NCI-H1092 (cell line): ENCODE results near the gene SLC12A8.
A peak's percentile ranks its signal among the peaks of the same experiment; 100 is the strongest.

Experiments
- DNase-seq: peaks from one replicate; lab custom pipeline; 2025; lab: John Stamatoyannopoulos, UW

Gene SLC12A8

DNA sequence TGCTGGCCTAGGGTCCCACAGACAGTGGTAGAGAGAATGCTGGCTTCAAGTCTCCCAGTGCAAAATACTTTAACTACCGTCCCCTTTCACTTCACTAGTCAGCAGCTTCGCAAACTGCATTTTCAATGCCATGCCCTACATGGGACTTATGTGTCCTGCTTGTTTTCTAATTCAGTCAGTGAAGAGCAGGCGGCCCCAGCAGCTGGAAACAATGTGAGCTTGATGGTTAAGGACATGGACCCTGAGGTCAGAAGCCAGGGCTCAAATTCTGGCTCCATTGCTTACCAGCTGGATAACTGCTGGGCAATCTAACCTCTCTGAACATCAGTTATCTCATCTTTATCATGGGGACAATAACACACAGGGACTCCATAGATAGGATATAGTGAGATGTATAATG, 58.4 kb downstream of the SLC12A8 start:
- no peak for DNase-seq

DNA sequence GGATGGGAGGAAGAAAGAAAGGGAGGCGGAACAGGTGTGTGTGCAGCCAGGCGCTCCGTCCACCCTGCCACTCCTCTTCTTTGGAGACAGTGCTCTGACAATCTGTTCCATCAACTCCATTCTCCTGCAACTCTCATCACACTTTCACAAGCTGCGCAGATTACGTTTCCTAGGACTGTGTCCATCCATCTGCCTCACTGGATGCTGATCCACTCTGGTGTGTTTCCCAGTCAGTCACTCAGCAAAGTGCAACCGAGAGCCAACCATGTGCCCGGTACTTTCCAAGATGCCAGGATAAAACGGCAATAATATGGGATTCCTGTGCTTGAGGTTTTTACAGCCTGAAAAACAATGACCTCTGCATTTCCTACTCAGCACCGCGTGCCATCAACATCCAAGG, 59.6 kb downstream of the SLC12A8 start:
- DNase-seq, result no peak

DNA sequence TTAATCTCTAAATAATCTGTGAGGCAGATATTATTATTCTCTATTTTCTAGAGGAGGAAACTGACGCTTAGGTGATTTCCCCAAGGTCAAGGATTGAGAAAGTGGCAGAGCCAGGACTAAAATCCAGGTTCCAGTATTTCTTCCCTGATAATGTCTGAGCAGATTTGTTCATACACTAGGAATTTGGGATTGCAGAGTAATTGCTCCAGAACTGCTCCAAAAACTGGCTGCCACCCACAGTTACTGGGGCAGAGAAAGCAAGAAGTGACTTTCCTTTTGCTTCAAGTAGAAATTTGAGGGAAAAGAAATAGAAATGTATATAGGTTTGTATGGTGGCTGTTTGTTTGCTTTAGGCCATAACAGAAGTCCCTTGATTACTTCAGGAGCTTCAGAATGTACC, 60.6 kb downstream of the SLC12A8 start:
- no peak for DNase-seq

DNA sequence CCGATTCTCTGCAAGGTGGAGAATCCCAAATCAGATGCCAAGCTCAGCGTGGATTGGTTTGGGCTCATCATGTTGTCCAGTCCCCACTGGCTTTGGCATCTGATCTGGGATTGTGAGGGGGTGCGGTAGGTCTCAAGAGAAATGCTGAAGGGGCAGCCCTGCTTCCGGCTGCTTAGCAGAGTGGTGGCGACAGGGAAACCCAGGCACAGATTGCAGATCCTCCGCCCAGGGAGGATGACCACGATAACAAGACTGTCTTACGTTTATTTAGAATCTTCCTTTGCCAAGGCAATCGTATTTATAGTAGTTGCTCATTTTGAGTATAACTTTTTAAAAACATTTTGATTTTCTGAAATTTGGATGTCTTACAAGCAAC, 61.1 kb downstream of the SLC12A8 start:
- DNase-seq, result no peak

DNA sequence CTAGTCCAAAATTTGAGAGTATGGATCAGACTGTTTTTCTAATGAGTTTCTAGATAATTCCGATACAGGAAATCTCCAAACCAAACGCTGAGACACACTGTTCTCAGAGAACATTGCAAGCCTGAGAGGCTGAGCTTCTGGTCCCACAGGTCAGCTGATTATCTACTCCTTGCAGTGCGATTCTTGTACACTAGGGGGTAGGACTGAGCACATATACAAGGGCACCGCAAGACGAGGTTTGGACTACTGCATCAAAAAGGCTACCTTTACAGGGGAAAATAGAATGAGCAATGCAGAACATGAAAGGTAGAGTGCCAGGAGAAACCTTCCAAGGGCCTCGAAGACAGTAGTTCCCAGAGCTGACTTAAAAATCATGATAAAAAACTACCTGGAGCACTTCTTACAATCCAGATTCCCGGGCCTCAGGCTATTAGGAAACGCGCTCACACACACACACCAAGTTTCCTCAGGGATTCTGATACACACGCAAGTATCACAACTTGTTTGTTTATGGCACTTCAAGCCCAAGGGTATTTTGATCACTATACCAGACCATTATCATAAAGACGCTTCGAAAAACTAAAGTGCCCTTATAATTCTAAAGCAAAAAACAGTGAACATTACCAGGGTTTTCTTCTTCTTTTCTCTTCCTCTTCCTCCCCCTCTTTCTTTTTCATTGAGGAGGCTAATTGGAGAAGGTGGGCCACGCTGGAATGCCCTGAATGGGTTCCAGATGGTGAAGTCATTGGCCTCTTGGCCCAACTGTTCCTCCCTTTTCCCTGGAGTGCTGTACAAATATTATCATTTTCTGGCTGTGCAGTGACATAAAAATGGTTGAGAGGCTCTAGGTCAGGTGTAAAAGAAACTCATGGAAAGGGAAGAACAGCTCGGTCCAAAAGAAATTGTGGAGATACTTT, 61.8 kb downstream of the SLC12A8 start:
- DNase-seq, result no peak

DNA sequence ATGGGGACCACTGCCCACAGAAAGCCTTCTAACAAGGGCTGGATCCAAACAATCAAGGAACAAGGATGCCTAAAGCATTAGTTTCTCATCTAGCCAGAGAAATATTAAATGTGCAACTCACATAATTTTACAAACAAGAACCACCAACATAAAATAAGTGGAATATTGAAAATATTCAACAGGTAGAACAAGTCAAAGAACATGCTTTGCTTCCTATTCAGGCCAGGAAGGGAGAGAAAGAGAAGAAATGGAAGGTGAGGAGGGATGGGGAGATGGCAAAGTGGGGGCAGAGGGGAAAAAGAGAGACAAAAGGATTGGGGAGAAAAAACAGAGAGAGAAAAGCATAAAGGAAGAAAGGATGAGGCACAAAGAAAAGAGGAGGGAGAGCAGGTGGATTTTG, 63.1 kb downstream of the SLC12A8 start:
- DNase-seq, result no peak

DNA sequence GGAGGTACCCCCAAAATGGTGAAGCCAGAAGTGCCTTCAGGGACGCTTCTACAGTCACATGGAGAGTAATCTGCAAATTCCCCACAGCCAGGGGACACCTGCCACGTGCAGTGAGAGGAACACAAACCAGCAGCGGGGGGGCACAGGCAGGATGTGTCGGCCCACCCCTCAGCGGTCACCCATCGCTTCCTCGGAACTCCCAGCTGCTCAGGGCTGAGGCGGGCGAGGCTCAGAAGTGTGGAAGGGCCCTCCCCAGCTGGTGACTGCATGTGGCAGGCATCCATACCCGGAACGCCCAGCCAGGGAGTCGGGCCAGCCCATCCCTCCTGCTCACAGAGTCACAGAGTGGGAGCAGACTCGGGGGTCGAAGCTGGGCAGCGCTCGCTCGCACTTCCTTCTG, 63.7 kb downstream of the SLC12A8 start:
- DNase-seq, result no peak

DNA sequence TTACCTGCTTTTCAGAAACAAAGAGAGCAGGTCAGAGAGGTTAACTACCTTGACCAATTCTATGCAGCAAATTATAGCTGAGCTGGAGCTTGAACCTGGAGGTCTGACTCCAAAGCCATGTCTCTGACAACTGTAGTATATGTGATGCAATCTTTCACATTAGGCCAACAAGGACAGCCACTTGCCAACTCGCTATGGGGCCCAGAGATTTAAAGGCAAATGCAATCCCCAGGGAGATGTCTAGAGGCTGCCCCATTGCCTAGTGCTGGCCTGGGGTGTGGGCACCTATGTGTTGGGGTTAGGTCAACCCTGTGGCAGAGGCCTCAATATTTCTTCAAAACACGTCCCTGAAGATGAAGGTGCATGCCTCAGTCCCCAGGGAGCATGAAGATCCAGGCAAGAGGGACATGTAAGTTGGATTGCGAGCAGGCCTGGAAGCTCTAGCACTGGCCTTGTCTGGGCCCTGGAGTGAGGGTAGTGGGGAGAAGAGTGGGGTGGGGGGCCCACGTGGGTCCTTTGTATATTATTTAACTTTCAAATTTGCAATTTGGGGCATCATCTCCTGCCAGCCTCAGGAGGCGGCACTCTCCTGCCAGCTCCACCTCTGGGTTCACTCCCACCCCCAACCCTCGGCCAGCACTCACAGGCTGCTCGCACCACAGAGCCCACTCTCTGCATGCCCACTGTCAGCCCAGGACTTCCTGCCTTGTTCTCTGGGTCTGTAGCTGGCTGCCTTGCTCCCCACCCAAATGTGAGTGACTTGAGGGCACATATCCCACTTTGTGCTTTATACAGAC, 64.3 kb downstream of the SLC12A8 start:
- DNase-seq, result no peak

DNA sequence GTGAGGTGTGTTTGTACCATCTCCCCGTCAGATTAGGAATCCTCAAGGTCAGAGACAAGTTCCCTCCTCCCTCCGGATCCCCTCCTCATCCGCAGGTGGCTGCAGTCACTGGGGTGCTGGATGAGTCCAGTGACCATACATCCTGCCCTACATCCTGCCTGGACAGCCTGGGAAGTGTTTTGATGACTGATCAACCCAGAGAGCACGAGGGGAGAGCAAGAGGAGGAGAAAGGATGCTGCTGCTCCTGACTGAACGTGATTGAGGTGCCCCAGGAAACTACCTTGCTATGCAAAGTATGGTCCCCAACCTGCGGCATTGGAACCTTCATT, 65.1 kb downstream of the SLC12A8 start:
- DNase-seq, result no peak

DNA sequence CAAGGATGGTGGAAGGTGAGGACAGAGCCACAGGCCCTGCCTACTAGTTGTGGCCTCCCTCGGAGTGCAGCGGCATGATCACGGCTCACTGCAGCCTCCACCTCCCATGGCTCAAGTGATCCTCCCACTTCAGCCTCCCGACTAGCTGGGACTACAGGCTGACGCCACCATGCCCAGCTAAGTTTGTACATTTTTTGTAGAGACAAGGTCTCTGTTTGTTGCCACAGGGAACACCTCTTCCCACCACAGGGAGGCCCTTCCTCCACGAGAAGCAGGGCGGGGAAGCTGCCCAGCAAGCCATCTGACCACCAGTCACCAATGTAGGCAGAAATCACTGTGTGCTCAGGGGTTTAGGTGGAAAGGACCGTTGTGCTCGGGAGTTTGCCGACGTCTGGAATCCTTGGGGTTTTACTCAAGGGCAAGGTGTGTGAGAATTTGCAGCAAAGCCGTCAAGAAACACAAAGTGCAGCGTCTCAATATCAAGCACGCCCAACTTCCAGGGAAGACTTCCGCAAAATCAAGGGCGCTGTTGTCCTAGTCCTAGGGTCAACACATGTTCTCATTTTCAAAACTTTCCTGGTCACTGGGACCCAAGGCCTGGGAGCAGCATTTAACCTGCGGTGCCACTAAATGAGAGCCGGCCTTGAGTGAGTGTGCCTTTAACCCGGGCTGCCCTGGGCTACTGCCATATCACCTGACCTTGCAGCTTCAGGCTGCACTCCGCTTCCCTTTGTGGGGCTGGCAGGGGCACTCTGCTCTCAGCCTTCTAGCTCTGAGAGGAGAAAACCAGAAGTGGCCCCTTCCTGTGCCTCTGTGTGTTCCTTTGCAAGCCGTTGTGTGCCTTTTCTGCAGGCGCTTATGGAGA, 65.7 kb downstream of the SLC12A8 start:
- DNase-seq, result no peak

DNA sequence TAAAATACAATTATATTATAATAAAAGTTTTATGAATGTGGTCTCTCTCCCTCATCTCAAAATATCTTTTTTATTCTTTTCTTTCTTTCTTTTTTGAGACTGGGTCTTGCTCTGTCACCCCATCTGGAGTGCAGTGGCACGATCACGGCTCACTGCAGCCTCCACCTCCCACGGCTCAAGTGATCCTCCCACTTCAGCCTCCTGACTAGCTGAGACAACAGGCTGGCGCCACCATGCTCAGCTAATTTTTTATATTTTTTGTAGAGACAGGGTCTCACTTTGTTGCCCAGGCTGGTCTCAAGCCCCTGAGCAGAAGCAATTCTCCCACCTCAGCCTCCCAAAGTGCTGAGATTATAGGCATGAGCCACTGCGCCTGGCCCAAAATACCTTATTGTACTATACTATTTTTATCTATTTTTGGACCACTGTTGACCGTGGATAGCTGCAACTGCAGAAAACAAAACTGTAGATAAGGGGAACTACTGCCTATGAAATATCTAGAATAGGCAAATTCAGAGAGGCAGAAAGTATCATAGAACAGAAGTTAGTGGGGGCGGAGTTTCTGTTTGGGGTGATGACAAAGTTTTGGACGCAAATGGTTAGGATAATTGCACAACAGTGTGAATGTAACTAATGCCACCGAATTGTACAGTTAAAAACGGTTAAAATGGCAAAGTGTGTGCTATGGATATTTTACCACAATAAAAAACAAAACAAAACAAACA, 66.6 kb downstream of the SLC12A8 start:
- DNase-seq, result no peak

DNA sequence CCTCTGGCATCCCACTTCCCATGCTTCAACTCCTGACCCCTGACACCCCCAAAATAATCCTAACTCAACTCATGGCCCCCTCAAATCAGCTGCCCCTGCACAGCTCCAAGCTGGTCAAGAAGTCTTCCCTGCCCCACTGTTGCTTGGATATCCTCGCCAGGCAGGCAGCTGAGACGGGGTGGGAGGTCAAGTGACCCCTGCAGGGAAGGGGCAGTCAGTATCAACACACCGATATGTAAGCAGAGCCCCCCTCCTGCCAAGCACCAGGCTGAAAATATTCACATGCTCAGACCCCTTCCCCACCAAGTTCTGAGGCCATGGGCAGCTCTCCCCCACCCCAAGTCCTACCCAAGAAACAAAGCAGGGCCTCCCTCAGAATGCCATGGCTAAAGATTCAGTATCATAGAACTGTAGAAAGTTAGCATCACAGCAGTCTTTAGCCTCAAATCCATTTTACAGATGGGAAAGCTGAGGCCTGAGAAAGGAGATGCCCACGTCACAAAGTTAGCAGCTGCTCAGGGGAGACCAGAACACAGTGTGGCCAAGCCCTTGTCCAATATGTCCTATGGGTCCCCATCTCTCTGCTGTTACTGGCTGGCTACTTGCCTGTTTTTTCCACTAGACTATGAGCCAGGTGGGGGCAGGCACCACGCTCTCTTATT, 67.8 kb downstream of the SLC12A8 start:
- DNase-seq, result no peak

DNA sequence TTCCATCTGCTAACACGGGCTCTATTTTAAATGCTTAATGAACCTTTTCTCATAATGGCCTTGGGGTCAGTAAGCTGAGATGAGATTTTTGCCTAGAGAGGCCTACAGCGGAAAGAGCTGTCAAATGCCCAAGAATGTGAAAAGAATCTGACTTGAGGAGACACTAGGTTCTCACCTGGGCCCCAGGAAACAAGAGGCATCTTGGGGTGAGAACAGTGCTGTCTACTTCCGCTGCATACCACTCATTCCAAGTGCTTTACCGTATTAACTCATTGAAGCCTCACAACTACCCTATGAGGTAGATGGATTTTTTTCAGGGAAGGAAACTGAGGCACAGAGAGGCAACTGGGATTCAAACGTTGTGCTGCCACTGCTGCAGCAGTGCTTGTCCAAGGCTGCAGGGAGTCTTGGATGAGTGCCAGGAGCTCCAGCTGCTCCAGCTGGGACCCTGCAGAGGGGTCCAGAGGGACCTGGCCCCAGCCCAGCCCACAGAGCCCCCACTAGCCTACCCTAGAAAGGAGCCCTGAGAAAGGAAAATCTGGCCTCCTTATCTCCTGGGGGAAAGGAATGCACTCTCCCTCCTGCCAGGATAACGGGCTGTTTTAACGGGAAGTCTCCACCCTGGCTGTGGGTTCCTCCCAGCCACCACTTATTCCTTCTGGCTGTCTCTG, 68.4 kb downstream of the SLC12A8 start:
- no peak for DNase-seq

DNA sequence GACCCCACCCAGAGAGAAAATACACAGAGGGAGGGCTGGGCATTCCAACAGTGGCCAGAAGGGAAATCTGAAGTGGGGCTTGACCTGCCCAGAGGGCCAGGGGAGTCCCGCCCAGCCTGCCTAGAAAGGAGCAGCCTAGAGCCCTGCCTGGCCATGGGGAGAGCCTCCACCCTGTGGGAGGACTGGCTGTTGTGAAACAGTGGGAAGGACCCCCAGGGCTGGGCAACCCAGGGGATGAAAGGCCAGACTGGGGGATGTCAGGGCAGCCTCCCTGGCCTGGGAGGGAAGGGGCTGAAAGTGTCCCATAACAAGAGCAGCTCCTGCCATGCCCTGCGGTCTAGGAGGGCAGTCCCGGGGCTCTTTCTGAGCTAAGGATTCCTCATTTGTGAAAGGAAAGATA, 69.0 kb downstream of the SLC12A8 start:
- no peak for DNase-seq

DNA sequence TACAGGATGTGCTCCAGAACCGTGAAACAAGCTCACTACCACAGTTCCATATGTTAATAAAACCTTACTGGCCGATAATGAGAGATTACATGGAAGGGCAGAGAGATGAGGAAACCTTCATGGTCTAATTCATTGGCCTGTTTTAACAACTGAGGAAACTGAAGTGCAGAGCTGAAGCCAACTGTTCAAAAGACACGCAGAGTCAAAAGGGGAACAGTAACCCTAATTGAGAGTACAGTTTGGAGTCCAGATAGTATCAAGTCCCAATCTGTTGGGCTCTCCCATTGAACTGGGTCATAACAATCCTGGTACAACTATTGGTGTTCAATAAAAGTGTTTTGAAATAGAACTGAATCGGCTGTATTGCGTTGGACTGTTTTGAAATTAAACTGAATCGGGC, 69.6 kb downstream of the SLC12A8 start:
- DNase-seq, result no peak

DNA sequence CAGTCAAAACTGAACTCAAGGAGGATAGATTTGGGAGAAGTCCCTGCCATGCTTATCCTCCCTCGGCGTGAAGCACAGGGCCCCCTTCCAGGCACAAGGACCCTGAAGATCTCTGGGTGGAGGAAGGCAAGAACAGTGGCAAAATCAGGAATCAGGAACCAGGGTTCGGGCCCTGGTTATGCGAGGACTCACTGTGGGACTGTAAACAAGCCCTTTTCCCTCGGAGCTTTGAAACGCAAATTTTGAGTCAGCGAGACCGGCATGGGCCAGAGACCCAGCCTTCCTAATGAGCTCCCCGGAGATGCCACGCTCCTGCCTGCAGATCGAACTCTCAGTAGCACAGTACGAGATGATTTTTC, 70.1 kb downstream of the SLC12A8 start:
- DNase-seq, result no peak

DNA sequence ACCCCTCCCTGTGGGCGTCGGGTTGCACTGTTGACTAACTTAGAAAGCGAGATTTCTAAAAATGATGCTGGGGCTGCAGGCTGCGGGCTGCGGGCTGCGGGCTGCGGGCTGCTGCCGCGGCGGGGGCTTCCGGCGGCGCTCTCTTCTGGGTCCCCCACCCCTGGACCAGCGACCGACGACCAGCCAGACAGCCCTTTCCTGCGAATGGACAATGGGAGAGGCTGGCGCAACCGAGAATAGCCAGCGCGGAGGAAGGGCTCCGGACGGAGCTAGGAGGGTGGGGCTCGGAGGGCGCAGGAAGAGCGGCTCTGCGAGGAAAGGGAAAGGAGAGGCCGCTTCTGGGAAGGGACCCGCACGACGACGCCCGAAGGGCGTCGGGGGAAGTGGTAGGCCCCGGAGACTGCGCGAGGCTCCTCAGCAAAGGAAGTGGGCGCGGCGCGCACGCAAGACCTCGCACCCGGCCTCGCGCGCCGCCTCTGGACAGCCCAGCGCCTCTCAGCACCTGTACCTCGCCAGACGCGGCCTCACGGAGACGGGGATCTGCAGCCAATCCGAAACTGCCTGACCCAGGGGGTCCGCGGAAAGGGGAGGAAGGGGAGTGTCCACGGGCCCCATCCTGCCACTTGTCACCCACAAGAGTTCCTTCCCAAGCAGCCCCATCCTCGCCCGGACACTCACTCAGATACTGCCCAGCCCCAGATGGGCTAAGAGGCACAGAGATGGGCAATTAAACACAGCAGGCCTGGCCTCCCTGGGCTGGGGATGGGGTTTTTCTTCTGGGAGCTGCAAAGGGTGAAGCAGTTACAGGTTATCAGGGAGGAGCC, 70.7 kb downstream of the SLC12A8 start:
- peak; percentile 27 for DNase-seq

DNA sequence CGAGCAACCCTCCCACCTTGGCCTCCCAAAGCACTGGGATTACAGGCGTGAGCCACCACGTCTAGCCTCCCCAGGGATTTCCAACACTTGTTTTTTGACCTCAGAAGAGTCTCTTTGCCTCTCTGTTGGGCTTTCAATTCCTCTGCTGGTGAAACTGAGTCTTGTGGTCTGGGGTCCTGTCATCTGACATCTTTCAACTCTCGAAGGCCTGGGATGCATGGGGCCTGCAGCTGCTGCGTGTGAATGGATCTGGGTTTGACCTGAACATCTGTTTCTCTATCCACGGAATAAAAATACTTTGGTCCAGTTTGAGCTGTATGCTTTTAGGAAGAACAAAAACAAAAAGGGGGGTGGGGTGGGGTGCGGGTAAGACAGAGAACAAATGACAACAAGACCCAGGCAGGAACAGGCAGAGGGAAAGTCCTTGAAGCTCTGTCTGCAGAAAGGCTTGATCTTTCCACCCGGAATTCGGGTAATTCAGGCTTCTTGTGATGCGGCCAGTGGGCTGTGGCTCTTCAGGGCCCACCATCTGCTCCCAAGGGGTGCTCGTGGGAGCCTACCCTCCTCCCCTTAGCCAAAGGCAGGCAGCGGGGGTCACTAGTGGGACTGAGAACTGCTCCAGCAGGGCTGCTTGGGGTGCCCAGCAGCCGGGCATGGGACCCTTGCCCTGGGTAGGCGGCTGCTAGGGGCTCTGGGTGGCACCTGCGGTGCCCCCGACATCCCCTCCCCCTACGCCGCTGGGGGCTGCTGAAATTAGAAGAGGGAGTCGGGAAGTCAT, 71.5 kb downstream of the SLC12A8 start:
- DNase-seq, result no peak
